ENCODE data around the gene ADH1C.
"Not testable (repeated sequence)": the region's sequence is repeated elsewhere in the genome, so short reads cannot be mapped to it uniquely, and the experiment has no call there.

ADH1C gene

GRCh38 chr4:99356992-99357391 lies 4.4 kb upstream of the ADH1C start:
- DNase-seq, result no peak

- not testable (repeated sequence) for DNase-seq
Observed at GRCh38 chr4:99356149-99356548, 3.6 kb upstream of the ADH1C start.

GRCh38 chr4:99351487-99351886 lies 1.1 kb downstream of the ADH1C start:
- DNase-seq, result no peak

- no peak for DNase-seq
Observed at GRCh38 chr4:99349338-99349737, 3.2 kb downstream of the ADH1C start.

- not testable (repeated sequence) for DNase-seq
Observed at GRCh38 chr4:99342624-99343023, 9.9 kb downstream of the ADH1C start.

GRCh38 chr4:99341426-99341825 lies 11.1 kb downstream of the ADH1C start:
- no peak for DNase-seq

- DNase-seq, result no peak
Observed at GRCh38 chr4:99339172-99339571, 13.4 kb downstream of the ADH1C start.

- no peak for DNase-seq
Observed at GRCh38 chr4:99336553-99336952, 16.0 kb downstream of the ADH1C start.

GRCh38 chr4:99334880-99335279 lies 17.7 kb downstream of the ADH1C start:
- DNase-seq, result no peak

GRCh38 chr4:99330648-99331047 lies 21.9 kb downstream of the ADH1C start:
- DNase-seq, result no peak

- no peak for DNase-seq
Observed at GRCh38 chr4:99329876-99330275, 22.7 kb downstream of the ADH1C start.

- no peak for DNase-seq
Observed at GRCh38 chr4:99324979-99325378, 27.6 kb downstream of the ADH1C start.

GRCh38 chr4:99324361-99324760 lies 28.2 kb downstream of the ADH1C start:
- no peak for DNase-seq

- DNase-seq, result no peak
Observed at GRCh38 chr4:99323756-99324155, 28.8 kb downstream of the ADH1C start.

- no peak for DNase-seq
Observed at GRCh38 chr4:99321241-99322191, 31.0 kb downstream of the ADH1C start, which contains the start of gene ADH1B. Gene ADH1B, minus strand, starts transcription at chr4:99321401. Its CDS starts 70 bp downstream, at chr4:99321331.

GRCh38 chr4:99317811-99318210 lies 34.7 kb downstream of the ADH1C start:
- DNase-seq, result not testable (repeated sequence)

- DNase-seq, result no peak
Observed at GRCh38 chr4:99317354-99317753, 35.2 kb downstream of the ADH1C start.

- no peak for DNase-seq
Observed at GRCh38 chr4:99315839-99316238, 36.7 kb downstream of the ADH1C start.

GRCh38 chr4:99314211-99314610 lies 38.3 kb downstream of the ADH1C start:
- DNase-seq, result no peak

- DNase-seq, result no peak
Observed at GRCh38 chr4:99310389-99310788, 42.2 kb downstream of the ADH1C start.

GRCh38 chr4:99305638-99306400 lies 46.7 kb downstream of the ADH1C start:
- no peak for DNase-seq

GRCh38 chr4:99301376-99302164 lies 51.0 kb downstream of the ADH1C start:
- DNase-seq, result no peak

- no peak for DNase-seq
Observed at GRCh38 chr4:99300934-99301333, 51.6 kb downstream of the ADH1C start.
